ENCODE results near the gene ZFP3. TPM values are rescaled to one million over a fixed set of nuclear protein-coding genes. Genes with fewer than 3 reads are reported as not detected.

ZFP3 gene
- total RNA-seq, 4 donors from 2014 or later = 1.5 to 8.6 (median 5.3) TPM

DNA sequence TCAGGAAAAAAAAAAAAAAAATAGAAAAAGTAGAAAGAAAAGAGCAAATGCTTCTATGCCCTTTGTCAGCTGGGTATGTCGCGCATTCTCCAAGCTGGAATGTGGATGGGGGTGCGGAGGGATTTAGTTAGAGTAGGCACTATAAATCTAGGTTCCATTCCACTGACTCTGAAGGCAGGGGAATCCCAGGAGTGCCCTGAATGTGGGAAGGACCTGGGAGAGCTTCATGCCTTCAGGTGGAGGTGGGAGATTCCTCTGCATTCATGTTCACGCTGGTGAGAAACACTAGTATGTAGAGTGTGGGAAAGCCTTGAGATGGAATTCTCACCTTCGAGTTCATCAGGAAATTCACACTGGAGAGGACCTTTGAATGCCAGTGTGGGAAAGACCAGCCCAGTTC, 21.0 kb downstream of the ZFP3 start:
- Histone ChIP-seq H3K27me3 (no peaks in the 10 kb centered on the region), H3K4me1 (no peaks in the 10 kb centered on the region), H3K36me3 (no peaks in the 10 kb centered on the region), H3K9me3 (peaks cover 0 to 11% of the 10 kb centered on the region in 2 donors), H3K4me3 (no peak overlapping the region), H3K27ac (no peak overlapping the region)
- TF ChIP-seq POLR2A (IDR thresholded peaks at IDR 0.05) = no peak
- TF ChIP-seq, protein P1, sequence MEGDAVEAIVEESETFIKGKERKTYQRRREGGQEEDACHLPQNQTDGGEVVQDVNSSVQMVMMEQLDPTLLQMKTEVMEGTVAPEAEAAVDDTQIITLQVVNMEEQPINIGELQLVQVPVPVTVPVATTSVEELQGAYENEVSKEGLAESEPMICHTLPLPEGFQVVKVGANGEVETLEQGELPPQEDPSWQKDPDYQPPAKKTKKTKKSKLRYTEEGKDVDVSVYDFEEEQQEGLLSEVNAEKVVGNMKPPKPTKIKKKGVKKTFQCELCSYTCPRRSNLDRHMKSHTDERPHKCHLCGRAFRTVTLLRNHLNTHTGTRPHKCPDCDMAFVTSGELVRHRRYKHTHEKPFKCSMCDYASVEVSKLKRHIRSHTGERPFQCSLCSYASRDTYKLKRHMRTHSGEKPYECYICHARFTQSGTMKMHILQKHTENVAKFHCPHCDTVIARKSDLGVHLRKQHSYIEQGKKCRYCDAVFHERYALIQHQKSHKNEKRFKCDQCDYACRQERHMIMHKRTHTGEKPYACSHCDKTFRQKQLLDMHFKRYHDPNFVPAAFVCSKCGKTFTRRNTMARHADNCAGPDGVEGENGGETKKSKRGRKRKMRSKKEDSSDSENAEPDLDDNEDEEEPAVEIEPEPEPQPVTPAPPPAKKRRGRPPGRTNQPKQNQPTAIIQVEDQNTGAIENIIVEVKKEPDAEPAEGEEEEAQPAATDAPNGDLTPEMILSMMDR (IDR thresholded peaks at IDR 0.05) = no peak
- no peak for DNase-seq
- intact Hi-C loops (cut with DNase I; ENCODE audit: low total_unique reads) = no loop called here

DNA sequence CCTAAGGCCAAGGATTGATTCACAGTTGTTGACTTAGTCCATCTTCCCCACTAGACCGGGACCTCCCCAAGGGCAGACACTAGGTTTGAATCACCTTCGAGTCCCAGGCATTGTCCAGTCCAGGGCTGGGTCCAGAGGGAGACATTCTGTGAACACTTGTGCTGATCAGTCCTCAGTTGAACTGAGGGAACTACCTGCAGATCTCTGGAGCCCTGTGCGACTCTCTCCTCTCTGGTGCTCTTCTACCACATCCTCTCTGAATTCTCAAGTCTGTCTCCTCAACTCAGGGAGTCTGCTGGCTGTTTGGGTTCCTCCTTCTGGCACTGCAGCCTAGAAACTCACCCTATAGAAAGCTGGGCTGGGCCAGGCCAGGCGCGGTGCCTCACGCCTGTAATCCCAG, 22.6 kb downstream of the ZFP3 start:
- intact Hi-C loops (cut with DNase I; ENCODE audit: low total_unique reads) = no loop called here
- no peak overlapping the region for H3K4me3 ChIP-seq
- TF ChIP-seq, protein P1 (IDR thresholded peaks at IDR 0.05) = no peak
- no peak for TF ChIP-seq POLR2A (IDR thresholded peaks at IDR 0.05)
- H3K9me3 ChIP-seq = peaks cover 0 to 2% of the 10 kb centered on the region in 2 donors
- H3K27ac ChIP-seq = no peak overlapping the region
- DNase-seq = no peak
- H3K27me3 ChIP-seq = no peaks in the 10 kb centered on the region
- H3K4me1 ChIP-seq = no peaks in the 10 kb centered on the region
- no peaks in the 10 kb centered on the region for H3K36me3 ChIP-seq

DNA sequence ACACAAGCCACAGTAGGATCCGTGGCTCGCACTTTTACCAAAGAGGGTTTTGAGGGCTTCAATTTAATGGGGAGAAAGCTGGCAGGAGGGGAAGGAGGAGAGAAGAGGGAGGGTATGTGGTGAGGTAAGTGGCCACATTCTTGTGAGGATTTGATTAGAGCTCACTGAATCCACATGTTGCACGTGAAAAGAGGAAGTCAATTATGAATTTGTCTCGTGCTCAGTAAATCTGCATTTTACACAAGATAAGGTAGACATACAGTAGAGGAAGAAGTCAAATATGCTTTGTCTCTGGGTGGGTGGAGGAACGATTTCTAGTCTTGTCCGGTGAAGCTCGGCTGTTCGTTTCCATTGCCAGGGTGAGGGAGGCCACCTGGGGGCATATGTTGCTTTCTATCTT, 32.5 kb downstream of the ZFP3 start:
- H3K27me3 ChIP-seq = peaks cover 3 to 9% of the 10 kb centered on the region in 2 donors
- H3K4me3 ChIP-seq = peak overlapping the region; percentile 92 to 98
- intact Hi-C loops (cut with DNase I; ENCODE audit: low total_unique reads) = no loop called here
- H3K9me3 ChIP-seq = no peaks in the 10 kb centered on the region
- no peaks in the 10 kb centered on the region for H3K4me1 ChIP-seq
- H3K27ac ChIP-seq = no peak overlapping the region
- DNase-seq = no peak
- TF ChIP-seq, protein P1 (IDR thresholded peaks at IDR 0.05) = no peak
- TF ChIP-seq POLR2A (IDR thresholded peaks at IDR 0.05) = no peak
- H3K36me3 ChIP-seq = no peaks in the 10 kb centered on the region

DNA sequence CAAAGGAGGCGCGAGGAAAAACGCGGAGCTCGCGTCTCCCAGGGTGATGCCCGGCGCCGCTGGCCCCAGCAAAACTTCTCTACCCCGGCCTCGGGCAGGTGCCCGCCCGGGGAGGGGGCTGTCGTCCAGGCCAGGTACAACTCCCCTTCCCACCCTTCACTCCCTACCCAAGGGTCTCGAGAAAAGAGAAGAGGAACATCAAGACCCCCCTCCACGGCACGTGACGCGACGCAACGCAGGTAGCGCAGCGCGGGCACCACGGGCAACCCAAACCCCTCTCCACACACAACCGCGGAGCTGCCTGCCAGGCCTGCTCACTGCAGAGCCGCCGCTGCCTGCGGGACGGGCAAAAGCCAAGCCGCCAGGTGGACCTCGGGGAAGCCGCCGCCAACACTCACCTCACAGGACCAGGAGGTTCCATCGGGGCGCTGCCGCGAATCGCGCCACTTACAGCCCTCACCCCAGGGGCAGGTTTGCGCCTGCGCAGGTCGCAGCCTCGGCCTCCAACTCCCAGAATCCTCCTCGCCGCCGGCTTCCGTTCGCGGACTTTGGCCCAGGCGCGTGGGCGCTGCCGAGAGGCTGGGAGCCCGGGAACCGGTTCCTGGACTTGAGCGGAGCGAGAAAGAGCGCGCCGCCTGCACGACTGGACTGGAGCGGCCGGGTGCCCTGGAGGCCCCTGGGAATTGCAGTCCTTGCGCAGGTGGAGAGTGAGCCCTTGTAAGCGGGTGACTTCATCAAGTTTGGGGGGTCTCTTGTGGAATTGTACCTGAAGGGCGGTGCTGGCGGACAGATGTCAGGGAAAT, 33.3 kb downstream of the ZFP3 start, which contains the start of gene ZNF232:
Gene ZNF232, minus strand, starts transcription at position 477 of the 803 bp plus-strand sequence. Its CDS starts 56 bp downstream, at position 421.
- peak; percentile 89 to 94 for DNase-seq
- Histone ChIP-seq H3K4me1 (no peaks in the 10 kb centered on the region), H3K27ac (peak within 1 kb of the TSS; percentile 49 to 77), H3K27me3 (peaks cover 7 to 14% of the 10 kb centered on the region in 2 donors), H3K4me3 (peak within 1 kb of the TSS; percentile 92 to 98), H3K36me3 (no peaks in the 10 kb centered on the region), H3K9me3 (no peaks in the 10 kb centered on the region)
- TF ChIP-seq POLR2A (IDR thresholded peaks at IDR 0.05) = peak; percentile 32 to 66
- TF ChIP-seq, protein P1 (IDR thresholded peaks at IDR 0.05) = peak in 3 of 4 experiments; percentile 7 to 42 (median 31)
- intact Hi-C loops (cut with DNase I; ENCODE audit: low total_unique reads) = no loop called here
